Prostate gland (tissue), 2 donors: Measurements from ENCODE around the gene SEM1.

Experiments used
- CTCF ChIP-seq, 4 experiments: fragments of 200-600 bp in 2 of 4; fragments of 450-650 bp in 2 of 4; sonication (generic) in 2 of 4; IDR thresholded peaks; 1 replicate in 3 of 4; 2 replicates in 1 of 4; pipeline ENCODE4 v1.5.1; 2016 to 2019; ENCODE audit warnings: antibody characterized with exemption in 4 of 4, mild to moderate bottlenecking in 2 of 4, moderate library complexity in 2 of 4
- POLR2A ChIP-seq: fragments of 450-650 bp; IDR thresholded peaks from one replicate; pipeline ENCODE4 v1.6.1; 2016; ENCODE audit warnings: antibody characterized with exemption, mild to moderate bottlenecking
- POLR2AphosphoS5 ChIP-seq: sonication (generic); formaldehyde crosslinking; IDR thresholded peaks from one replicate; pipeline ENCODE4 v1.6.1; 2017; ENCODE audit warnings: antibody characterized with exemption

GRCh38 chr7:96739609-96740008 lies 30.0 kb upstream of the SEM1 start:
- TF ChIP-seq CTCF (IDR thresholded peaks at IDR 0.05), result no peak
- no peak for TF ChIP-seq POLR2A
- no peak for TF ChIP-seq POLR2AphosphoS5
